ENCODE measurements around the gene GOLGA8K.
"Not testable (repeated sequence)": the region's sequence is repeated elsewhere in the genome, so short reads cannot be mapped to it uniquely, and the experiment has no call there.

DNA sequence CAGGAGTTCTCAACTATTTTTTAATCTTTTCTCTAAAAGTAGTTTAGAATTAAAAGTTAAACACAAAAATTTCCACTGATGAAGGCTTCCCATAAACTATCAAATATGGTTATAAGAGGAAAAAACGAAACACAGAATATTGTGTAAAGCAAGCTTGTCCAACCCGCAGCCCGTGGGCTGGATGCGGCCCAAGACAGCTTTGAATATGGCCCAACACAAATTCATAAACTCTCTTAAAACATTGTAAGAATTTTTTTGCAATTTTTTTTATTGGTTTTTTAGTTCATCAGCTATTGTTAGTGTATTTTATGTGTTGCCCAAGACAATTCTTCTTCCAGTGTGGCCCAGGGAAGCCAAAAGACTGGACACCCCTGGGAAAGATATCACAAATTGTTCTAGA lies 23.4 kb upstream of the GOLGA8K start:
- not testable (repeated sequence) for TF ChIP-seq POLR2A (IDR thresholded peaks at IDR 0.05; ENCODE audit: extremely low read depth, insufficient read length); CTCF (IDR thresholded peaks at IDR 0.05; ENCODE audit: low read depth, low read length); MYC (IDR thresholded peaks at IDR 0.05; ENCODE audit: low read depth, low read length)
- TF ChIP-seq, protein P1, sequence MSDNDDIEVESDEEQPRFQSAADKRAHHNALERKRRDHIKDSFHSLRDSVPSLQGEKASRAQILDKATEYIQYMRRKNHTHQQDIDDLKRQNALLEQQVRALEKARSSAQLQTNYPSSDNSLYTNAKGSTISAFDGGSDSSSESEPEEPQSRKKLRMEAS (IDR thresholded peaks at IDR 0.05; ENCODE audit: low read depth, low read length): not testable (repeated sequence)

All from NB4 (cell line).